GM18508 (cell line): ENCODE measurements around the gene CLEC3A.
"Not testable (repeated sequence)": the region's sequence is repeated elsewhere in the genome, so short reads cannot be mapped to it uniquely, and the experiment has no call there.

Experiments used
- ATAC-seq: cut with Tn5 transposase; IDR thresholded peaks from one replicate; pipeline ENCODE4 v1.9.1; 2021; ENCODE audit warnings: moderate number of reproducible peaks; ENCODE audit not compliant: insufficient read depth, unreplicated experiment

The CLEC3A gene

GRCh38 chr16:78025631-78026030 lies 3.3 kb downstream of the CLEC3A start:
- ATAC-seq: no peak

- no peak for ATAC-seq
Measured at GRCh38 chr16:78028018-78028417, 5.7 kb downstream of the CLEC3A start.

- no peak for ATAC-seq
Measured at GRCh38 chr16:78034530-78034929, 12.2 kb downstream of the CLEC3A start.

DNA sequence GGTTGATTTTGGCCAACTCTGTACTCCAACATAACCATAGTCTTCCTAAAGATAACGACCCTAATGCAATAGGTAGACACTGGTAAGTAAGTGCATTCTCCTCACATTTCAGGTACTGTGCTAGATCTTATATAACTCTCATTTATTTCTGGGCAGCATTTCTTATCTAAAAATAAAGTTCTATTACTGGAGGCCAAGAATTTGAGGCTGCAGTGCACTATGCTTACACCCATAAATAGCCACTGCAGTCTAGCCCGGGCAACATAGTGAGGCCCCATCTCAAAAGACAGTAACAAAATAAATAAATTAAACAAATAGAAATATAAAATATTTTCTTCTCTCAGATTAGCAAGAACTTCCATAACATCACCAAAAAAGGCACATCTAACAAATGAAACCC lies 12.7 kb downstream of the CLEC3A start:
- no peak for ATAC-seq

DNA sequence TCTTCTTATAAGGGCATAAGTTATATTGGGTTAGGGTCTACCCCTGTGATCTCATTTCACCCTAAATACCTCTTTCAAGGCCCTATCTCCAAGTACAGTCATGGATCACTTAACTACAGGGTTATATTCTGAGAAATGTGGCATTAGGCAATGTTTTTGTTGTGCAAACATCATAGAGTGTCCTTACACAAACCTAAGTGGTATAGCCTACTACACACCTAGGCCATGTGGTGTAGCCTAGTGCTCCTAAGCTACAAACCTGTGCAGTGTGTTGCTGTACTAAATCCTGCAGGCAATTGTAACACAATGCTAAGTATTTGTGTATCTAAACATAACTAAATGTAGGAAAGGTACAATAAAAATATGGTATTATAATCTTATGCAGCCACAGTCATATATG lies 18.0 kb downstream of the CLEC3A start:
- ATAC-seq: no peak

GRCh38 chr16:78045865-78046581 lies 23.7 kb downstream of the CLEC3A start:
- ATAC-seq: no peak

DNA sequence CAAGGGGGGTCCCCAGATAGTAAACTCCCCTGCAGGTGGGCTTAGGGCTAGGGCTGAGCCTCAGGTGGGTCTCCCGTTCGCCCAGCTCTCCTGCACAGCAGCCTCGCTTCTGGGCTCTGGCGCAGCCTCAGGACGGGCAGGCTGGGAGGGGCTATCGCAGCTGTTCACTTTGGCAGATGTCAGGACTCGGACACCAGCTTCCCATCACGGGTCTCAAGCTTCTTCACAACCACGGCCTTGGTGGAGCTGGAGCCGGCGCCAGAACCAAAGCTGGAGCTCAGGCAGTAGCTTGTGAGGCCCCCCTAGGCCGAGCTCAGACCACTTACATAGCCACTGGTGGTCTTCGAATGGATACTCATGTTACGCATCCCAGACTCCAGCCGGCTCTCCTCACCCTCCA lies 26.0 kb downstream of the CLEC3A start:
- ATAC-seq: no peak

GRCh38 chr16:78050734-78051400 lies 28.5 kb downstream of the CLEC3A start:
- no peak for ATAC-seq

DNA sequence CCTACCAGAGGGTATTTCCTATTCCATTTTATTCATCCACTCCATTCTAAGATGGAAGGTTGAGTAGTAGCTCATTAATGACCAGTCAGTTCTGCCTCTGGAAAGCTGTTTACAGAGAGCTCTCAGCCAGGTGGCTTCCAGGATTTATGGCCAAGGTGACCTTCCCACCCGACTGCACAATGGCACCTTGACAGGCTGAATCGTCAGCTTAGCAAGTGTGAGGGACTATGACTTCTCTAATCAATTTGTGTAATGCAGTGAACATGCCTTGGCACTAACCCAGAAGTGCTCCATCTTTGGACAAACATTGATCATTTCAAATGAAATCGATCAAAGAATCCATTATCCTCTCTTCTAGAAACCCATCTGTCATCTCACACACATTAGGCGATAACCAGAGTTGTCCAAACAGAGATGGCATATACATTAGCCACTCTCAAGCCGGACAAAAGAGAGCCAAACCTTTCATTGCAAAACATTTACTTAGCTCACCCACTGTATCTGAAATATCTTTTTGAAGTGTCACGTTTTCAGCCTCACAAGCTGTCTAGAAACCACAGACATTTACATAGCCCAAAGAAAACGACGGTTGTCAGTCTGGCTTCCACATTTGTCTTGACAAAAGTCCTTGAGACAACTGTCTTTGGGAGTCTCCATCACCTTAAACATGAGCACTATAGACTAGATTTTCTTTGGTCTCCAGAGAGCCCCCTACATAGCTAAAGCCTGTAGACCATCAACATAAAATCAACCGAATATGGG lies 35.6 kb downstream of the CLEC3A start:
- ATAC-seq: no peak

GRCh38 chr16:78059806-78060205 lies 37.5 kb downstream of the CLEC3A start:
- ATAC-seq: not testable (repeated sequence)

- no peak for ATAC-seq
Measured at GRCh38 chr16:78060295-78060694, 37.9 kb downstream of the CLEC3A start.

DNA sequence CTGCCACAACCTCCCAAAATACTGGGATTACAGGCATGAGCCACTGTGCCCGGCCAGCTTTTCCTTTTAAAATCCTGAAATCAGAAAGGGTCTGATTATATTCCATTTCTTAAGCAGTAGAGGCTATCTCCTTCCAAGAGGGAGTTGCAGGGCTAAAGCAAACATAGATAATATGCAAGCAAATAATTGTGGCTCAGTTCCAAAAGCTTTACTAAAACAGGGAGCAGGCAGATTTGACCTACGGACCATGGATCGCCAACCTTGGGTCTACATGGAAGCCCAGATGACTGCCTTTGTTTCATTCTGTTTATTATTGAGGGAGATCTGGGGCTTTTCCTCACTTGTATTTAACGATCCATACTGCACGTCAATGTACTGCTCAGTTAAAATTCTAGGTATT lies 38.5 kb downstream of the CLEC3A start:
- ATAC-seq: no peak

GRCh38 chr16:78065319-78065718 lies 43.0 kb downstream of the CLEC3A start:
- ATAC-seq: no peak

GRCh38 chr16:78069913-78070312 lies 47.6 kb downstream of the CLEC3A start:
- no peak for ATAC-seq

DNA sequence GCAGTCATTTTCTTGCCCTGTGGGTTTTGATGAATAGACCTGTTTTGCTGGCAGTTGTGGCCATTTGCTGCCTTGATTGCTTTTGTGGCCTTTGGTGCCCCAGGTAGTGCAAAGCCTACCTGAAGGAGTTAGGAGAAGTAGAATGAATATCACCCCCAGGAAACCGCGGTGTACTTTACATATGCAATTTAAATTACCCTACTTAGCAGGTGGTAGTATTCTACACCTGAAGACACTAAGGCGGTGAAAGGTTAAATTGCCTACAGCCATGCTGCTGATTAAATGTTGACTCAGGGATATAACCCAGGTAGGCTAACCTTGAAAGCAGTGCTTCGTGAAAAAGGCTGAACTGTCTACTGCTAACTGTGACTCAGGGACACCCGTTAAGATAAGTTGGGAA lies 49.9 kb downstream of the CLEC3A start:
- no peak for ATAC-seq

- ATAC-seq: no peak
Measured at GRCh38 chr16:78075800-78076199, 53.5 kb downstream of the CLEC3A start.

- ATAC-seq: no peak
Measured at GRCh38 chr16:78081341-78081740, 59.0 kb downstream of the CLEC3A start.
